T-helper 9 cell (primary cell): ENCODE measurements around the gene ZNF195.
"Not testable (repeated sequence)": the region's sequence is repeated elsewhere in the genome, so short reads cannot be mapped to it uniquely, and the experiment has no call there.

Experiments used
- DNase-seq: peaks from one replicate; pipeline ENCODE4 v3.0.0-alpha.2; 2020
- total RNA-seq, 2 donors: gene quantifications; one replicate each; lab custom pipeline; 2026; lab: John Stamatoyannopoulos, UW

Gene ZNF195
- 29.4 to 57.6 reads per million in 2 donors for total RNA-seq

DNA sequence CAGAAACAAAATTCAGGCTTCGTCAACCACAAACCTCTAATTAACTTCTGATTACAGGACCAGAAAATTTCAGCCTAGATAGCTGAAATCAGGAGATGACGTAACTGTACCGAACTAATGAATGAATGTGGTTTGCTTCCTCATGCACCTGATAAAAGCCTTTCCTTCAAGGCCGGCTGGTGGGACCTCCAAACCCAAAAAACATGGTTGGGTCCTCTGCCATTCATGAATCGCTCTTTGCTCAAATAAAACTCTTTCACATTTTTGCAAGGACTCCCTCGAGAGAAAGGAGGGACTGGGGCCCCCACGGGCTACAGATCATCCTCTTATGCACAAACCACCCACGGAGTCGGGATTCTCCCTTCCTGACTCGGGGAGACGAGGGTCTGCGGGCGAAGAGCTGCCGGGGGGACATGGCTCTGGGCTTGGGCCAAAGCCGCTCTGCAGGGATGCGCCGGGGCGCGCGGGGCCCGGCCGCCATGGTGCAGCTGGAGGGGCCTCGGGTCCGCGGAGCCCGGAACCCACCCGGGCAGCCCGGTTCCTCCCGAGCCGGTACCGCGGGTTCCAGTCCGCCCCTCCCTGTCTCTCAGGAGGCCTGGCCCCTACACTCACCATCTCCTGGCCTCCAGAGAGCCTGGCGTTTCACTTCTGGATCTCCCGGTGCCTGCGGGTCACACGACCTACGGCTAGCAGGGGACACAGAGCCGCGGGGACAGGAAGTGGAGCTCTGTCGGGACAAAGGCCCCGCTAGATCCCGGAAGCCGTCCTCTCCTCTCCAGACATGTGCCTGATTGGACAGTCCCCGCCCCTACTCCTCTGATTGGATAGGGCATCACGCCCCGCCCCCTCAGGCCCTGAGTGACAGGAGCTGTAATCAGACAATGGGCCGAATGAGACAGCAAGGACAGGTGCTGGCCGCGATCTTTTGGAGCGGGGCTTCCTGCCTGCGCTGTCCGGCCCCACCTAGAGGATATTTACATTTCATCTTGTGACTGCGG, at the start of gene ZNF195:
TSS of gene ZNF195 (minus strand) at position 721 of the 998 bp plus-strand sequence. CDS start at position 615, 106 bp downstream.
- peak; percentile 95 for DNase-seq

- DNase-seq: not testable (repeated sequence)
These were observed 49.1 kb upstream of the ZNF195 start for GRCh38 chr11:3428076-3428475.

GRCh38 chr11:3426541-3426940, 47.6 kb upstream of the ZNF195 start:
- not testable (repeated sequence) for DNase-seq

GRCh38 chr11:3423928-3424327, 45.0 kb upstream of the ZNF195 start:
- DNase-seq: not testable (repeated sequence)

DNA sequence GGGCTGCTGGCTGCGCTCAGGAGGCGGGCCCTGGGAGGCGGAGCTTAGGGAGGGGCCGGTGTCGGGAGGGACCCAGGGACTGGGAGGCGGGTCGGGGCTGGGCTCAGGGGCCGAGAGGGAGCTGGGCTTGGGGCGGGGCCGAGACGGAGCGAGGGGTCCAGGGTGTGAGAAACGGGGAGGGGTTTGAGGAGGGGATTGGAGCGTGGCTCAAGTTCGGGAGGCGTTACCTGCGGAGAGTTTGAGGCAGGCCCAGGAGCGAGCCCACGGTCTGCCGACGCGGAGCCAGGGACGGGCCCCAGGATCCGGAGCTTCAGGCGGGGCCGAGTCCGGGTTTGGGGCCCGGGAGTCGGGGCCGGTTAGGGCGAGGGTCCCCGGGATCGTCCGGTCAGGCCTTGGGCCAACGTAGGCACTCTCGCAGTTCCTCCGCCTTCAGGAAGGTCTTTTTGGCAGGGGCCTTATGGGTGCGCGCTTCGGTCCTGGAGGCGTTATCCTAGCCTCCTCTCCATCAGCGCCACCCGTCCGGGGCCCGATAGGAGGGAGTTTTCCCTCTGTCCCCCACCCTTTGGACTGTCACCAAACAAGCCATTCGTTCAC, 44.3 kb upstream of the ZNF195 start:
- not testable (repeated sequence) for DNase-seq

GRCh38 chr11:3422380-3423137, 43.6 kb upstream of the ZNF195 start:
- peak; percentile 93 for DNase-seq

DNA sequence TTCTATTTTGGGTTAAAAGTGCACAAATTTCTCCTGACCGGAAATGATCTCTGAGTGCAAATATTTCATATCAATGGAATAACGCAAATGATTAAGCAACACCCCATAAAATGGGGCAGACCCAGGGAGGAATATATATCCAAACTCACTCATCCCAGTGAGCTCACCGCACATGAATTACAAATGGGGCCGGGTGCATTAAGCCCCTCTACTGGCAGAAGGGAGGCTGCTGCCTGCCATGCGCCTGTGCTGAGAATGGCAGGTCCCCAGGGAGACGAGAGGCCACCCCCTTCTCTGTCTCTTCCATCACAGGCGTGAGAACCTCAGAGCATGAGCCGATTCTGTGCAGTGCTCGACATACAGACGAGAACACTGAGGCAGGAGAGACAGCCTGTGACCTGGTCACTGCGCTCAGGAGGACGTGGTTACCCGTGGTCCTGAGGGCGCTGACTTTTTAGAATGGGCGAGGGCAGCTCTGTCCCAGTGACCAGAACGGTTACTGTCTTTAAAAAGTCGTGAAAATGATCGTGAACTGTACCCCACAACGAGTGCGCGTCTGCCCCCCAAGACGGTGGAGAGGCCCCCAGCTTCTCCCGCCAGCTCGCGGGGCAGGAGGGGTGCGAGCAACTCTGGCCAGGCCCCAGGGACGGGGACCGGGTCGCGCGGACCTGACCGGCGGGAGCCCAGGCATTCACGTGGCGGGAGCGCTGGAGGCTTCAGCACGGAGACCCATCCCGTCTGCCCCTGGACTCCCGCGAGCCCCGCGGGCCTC, 42.8 kb upstream of the ZNF195 start:
- peak; percentile 4 for DNase-seq

GRCh38 chr11:3420281-3421042, 41.5 kb upstream of the ZNF195 start:
- DNase-seq: not testable (repeated sequence)

- not testable (repeated sequence) for DNase-seq
These were observed 40.5 kb upstream of the ZNF195 start for GRCh38 chr11:3419496-3419895.

- DNase-seq: peak; percentile 46
These were observed 38.1 kb upstream of the ZNF195 start for GRCh38 chr11:3417047-3417446.

DNA sequence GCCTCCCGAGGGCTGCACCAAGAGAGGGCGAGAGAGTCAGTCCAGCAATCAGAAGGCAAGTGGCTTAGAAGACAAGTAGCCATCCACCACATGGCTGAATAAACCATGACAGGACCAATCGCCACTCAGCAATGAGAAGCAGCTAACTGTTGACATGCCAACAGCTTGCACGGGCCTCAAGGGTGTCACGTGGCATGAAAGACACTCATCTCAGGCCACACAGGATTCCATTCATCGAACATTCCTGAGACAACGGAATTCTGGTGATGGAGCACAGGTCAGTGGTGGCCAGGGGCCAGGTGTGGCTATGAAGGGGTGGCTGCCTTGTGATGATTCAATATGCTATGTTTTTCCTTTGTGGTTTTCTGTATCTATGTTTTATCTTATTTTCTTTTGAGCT, 36.4 kb upstream of the ZNF195 start:
- not testable (repeated sequence) for DNase-seq

DNA sequence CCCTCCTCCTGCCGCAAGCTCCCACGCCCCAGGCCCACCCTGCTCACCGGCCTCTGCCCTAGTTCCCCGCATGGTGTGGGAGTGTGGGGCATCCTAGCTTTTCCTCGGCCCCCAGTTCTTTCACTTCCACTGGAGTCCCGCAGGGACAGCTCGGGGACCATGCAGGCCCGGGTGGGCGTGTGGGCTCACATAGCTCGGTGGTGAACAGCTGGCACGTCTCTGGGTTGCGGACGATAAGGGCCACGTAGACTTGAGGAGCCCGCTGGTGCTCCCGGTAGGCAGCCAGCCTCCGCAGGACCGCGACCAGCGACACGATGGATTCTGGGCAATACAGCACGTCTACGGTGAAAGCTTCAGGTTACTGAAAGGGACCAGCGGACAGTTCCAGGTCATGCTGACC, 34.7 kb upstream of the ZNF195 start:
- not testable (repeated sequence) for DNase-seq

GRCh38 chr11:3412837-3413236, 33.9 kb upstream of the ZNF195 start:
- DNase-seq: no peak

DNA sequence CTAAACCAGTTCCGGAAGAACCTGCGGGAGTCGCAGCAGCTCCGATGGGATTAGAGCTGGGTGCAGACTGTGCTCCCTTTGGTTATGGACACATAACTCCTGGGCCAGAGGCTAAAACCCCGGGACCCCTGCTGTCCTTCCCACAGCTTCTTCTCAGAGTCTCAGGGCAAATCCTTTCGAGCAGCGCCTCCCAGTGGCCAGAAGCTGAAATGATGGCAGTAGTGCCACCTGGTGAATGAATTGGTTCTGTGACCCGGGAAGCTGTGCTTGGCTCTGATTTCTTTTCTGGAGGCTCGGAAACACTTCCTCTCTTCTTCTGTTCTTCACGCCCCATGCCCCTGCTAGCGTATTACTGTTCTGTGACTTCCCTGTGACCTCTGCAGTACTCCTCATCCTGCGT, 29.8 kb upstream of the ZNF195 start:
- DNase-seq: peak; percentile 77

DNA sequence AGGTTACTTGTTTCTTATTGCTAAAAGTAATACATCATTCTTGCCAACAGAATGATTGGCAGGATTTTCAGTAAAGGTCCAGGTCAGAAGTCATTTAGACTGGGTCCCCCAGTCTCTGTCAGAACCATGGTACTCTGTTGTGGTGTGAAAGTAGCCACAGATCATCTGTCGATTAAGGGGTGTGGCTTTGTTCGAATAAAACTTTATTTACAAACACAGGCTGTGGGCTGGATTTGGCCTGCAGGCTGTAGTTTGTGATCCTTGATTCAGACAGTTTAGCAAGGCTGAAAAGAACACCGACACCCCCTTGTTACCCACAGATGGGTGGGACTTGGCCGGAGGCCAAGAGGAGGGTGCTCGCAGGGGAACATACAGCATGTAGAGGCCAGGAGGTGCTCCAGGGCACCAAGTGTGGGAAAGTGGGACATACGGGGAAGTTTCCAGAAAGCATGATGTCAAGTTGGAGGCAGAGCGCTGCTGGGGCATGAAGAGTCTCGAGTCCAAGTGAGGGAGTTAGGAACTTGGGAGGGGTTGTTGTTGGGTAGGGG, 29.2 kb upstream of the ZNF195 start:
- DNase-seq: not testable (repeated sequence)

DNA sequence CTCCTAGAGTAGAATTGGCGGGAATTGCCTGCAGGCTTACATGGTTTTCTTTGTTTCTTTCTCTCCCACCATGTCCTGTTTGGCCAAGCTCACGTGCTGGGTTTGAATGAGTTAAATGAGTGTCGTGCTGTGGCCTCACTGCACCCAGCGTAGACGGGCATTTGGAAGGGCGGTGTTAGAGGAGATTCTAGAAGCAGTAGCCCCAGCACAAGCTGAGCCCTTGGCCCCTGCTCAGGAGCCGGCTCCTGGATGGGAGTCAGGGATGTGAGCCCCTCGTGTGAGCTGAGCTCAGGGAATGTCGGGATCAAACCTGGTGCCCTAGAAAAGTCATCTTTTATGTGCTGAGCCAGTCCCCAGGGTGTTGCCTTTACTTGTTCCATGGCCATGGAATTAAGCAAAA, 28.0 kb upstream of the ZNF195 start:
- DNase-seq: not testable (repeated sequence)

GRCh38 chr11:3406223-3406875, 27.4 kb upstream of the ZNF195 start:
- DNase-seq: not testable (repeated sequence)

DNA sequence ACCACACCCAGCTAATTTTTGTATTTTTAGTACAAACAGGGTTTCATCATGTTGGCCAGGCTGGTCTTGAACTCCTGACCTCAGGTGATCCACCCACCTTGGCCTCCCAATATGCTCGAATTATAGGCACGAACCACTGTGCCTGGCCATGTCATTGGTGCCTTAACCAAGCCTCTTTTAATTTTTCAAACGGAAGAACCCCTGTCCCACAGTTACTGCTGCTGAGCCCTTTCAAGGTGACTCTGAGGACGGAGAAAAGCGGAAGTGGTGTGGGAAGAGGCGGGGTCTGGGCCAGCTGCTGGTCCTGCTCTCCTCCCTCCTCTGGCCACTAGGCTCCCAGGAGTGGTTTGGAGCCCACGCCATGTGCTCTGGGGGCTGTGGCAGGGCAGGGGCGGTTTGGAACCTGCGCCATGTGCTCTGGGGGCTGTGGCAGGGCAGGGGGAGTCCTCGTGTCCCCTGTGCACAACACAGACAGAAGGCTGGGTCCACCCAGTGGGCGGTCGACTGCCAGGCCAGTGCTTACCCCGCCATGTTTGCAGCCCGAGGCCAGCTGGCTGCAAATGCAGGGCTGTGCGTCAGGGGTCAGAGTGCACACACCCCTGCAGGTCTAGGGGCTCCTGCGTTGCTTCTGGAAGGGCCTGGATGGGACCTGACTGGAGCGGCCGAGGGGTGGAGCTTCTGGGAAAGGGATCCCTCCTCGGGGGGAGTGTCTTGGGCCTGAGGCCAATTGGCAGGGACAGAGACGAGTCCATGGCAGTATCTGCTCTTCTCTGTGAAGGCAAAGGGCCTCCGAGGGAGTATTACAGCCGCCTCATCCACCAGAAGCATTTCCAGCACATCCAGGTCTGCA, 25.4 kb upstream of the ZNF195 start:
- not testable (repeated sequence) for DNase-seq

DNA sequence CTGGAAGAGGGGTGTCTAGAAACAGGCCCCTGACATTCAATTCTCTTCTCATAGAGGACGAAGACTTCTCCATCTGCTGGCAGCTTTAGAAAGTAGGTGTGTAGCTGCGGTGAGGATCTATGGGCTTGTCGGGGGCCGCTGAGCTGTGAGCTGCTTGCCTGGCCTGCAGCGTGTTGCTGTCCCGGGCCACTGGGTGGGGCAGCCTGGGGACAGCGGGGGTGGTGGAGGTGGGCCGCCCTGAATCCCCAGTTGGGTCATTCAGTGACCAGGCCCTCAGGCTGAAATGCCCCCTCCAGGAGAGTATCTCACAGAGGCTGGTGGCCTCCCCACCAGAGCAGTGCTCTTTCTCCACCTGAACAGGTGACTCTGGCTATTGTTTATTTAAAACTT, 23.9 kb upstream of the ZNF195 start:
- not testable (repeated sequence) for DNase-seq
